ENCODE results near the gene FBRSL1. TPM values are rescaled to one million over a fixed set of nuclear protein-coding genes. Genes with fewer than 3 reads are reported as not detected.

The FBRSL1 gene
- total and polyA plus RNA-seq, 2 of the 8 experiments (the other 6 are each of a cell fraction or from before 2014, with no cell fraction given), result 18.4 to 109 TPM

GRCh38 chr12:132477703-132478432, 12.1 kb upstream of the FBRSL1 start:
- Histone ChIP-seq H3K18ac (ENCODE audit: extremely low read depth, low read length) (no peak overlapping the region), H2AFZ (ENCODE audit: low read length) (no peak overlapping the region), H2BK120ac (replicated peaks; ENCODE audit: low read depth, low read length) (no peak overlapping the region), H2AK5ac (ENCODE audit: low read depth, low read length) (no peak overlapping the region), H3K4me3 (ENCODE audit: extremely low read depth in 1 of 4, insufficient read depth in 2 of 4, low read depth in 3 of 4, low read length in 4 of 4) (no peak overlapping the region), H4K91ac (replicated peaks; ENCODE audit: insufficient read length, low read length) (no peak overlapping the region), H3K27me3 (replicated peaks in 1 of 4; ENCODE audit: control insufficient read depth in 3 of 4, extremely low read depth in 1 of 4, insufficient read depth in 3 of 4, low read length in 3 of 4) (peaks cover 22 to 74% (median 52%) of the 10 kb centered on the region in 4 experiments), H3K27ac (ENCODE audit: low read depth, low read length) (no peak overlapping the region), H3K79me1 (ENCODE audit: low read depth, low read length) (no peaks in the 10 kb centered on the region), H4K20me1 (replicated peaks in 1 of 2; ENCODE audit: control insufficient read depth in 1 of 2, insufficient read depth in 2 of 2, low read length in 2 of 2) (peaks cover 0 to 1% of the 10 kb centered on the region in 2 experiments), H2BK5ac (ENCODE audit: low read depth, low read length) (no peak overlapping the region), H4K5ac (ENCODE audit: insufficient read length, low read depth, low read length) (no peak overlapping the region), H3K23me2 (ENCODE audit: low read depth, low read length) (no peaks in the 10 kb centered on the region), H3K9ac (replicated peaks in 1 of 4; ENCODE audit: extremely low read depth in 1 of 4, low read depth in 3 of 4, low read length in 3 of 4) (no peak overlapping the region), H3K4ac (replicated peaks; ENCODE audit: insufficient read length, low read depth, low read length) (no peak overlapping the region), H3K23ac (ENCODE audit: insufficient read length) (no peak overlapping the region), H3K14ac (ENCODE audit: insufficient read length) (no peak overlapping the region), H3K36me3 (ENCODE audit: control insufficient read depth in 2 of 4, insufficient read depth in 4 of 4, low read length in 3 of 4) (no peaks in the 10 kb centered on the region), H3K4me2 (ENCODE audit: insufficient read depth in 1 of 2, low read depth in 2 of 2, low read length in 2 of 2) (no peak overlapping the region), H3K56ac (replicated peaks; ENCODE audit: insufficient read length, low read depth, low read length) (no peak overlapping the region), H3K9me3 (ENCODE audit: insufficient read depth in 2 of 2, low read depth in 1 of 2, low read length in 1 of 2) (peaks cover 0 to 13% of the 10 kb centered on the region in 2 experiments; a peak in 2 of 4 replicates), H3K79me2 (ENCODE audit: control insufficient read depth in 1 of 2, insufficient read depth in 2 of 2, low read length in 2 of 2) (no peaks in the 10 kb centered on the region), H4K8ac (ENCODE audit: extremely low read depth, insufficient read depth, low read length) (no peak overlapping the region), H2BK15ac (ENCODE audit: low read length) (no peak overlapping the region), H3K4me1 (replicated peaks in 1 of 4; ENCODE audit: control insufficient read depth in 3 of 4, insufficient read depth in 4 of 4, low read length in 3 of 4) (no peaks in the 10 kb centered on the region), H2BK12ac (ENCODE audit: low read depth, low read length) (no peak overlapping the region), H2BK20ac (ENCODE audit: low read length) (no peak overlapping the region)
- no peak for DNase-seq (ENCODE audit: low read depth in 1 of 2, low spot score in 2 of 2)
- WGBS, 2 experiments (ENCODE audit: extremely low coverage in 1 of 2, insufficient coverage in 1 of 2, insufficient read length in 1 of 2, insufficient replicate concordance in 2 of 2, low coverage in 1 of 2, low lambda C conversion rate in 2 of 2, missing lambda C conversion rate in 1 of 2), result 83% methylated on average over 15 of the region's 19 CpGs; no CpG with 5 or more reads in 1 of the 2 experiments
- ChIA-PET POLR2A (ENCODE audit: partially characterized antibody) (interaction anchor here (1.0 kb wide), 1 partner anchor 83 kb away, joined by 3 read pairs; no protein-coding TSS in a partner anchor), CTCF (ENCODE audit: partially characterized antibody) (interaction anchor here (1.0 to 2.4 kb wide), 5 partner anchors 17 to 83 kb away, joined by 3 to 10 read pairs (median 4); no protein-coding TSS in a partner anchor)
- no peak for FAIRE-seq
- TF ChIP-seq POLR2AphosphoS5 (IDR thresholded peaks at IDR 0.05; ENCODE audit: low read depth, low read length) (no peak), EZH2 (IDR thresholded peaks at IDR 0.05; ENCODE audit: low read depth, low read length, severe bottlenecking) (no peak), HDAC6 (IDR thresholded peaks at IDR 0.05; ENCODE audit: low read depth, low read length) (no peak), RAD21 (IDR thresholded peaks at IDR 0.05 in 1 of 2, conservative IDR thresholded peaks at IDR 0.05 in 1 of 2; ENCODE audit: low read depth in 2 of 2, low read length in 2 of 2) (no peak), ASH2L (IDR thresholded peaks at IDR 0.05; ENCODE audit: low read length) (no peak), EP300 (IDR thresholded peaks at IDR 0.05; ENCODE audit: borderline replicate concordance in 1 of 2, low read depth in 2 of 2, low read length in 2 of 2) (no peak), RNF2 (IDR thresholded peaks at IDR 0.05; ENCODE audit: borderline replicate concordance, low read depth, low read length, missing control alignments, poor library complexity, severe bottlenecking) (no peak), KDM4A (IDR thresholded peaks at IDR 0.05; ENCODE audit: low read depth, low read length, severe bottlenecking) (no peak), BCL11A (IDR thresholded peaks at IDR 0.05; ENCODE audit: low read depth in 2 of 2, low read length in 2 of 2) (no peak), JUN (IDR thresholded peaks at IDR 0.05; ENCODE audit: low read depth, low read length) (no peak), CREB1 (IDR thresholded peaks at IDR 0.05) (no peak), MAFK (IDR thresholded peaks at IDR 0.05; ENCODE audit: low read depth, low read length) (no peak)
